LoVo (cell line): Measurements from ENCODE around the gene CDKN2AIPNL.

Experiments used
- DNase-seq: peaks from one replicate; pipeline ENCODE4 v3.0.0-alpha.2; 2016; ENCODE audit warnings: low spot score

Gene CDKN2AIPNL, protein sequence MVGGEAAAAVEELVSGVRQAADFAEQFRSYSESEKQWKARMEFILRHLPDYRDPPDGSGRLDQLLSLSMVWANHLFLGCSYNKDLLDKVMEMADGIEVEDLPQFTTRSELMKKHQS

DNA sequence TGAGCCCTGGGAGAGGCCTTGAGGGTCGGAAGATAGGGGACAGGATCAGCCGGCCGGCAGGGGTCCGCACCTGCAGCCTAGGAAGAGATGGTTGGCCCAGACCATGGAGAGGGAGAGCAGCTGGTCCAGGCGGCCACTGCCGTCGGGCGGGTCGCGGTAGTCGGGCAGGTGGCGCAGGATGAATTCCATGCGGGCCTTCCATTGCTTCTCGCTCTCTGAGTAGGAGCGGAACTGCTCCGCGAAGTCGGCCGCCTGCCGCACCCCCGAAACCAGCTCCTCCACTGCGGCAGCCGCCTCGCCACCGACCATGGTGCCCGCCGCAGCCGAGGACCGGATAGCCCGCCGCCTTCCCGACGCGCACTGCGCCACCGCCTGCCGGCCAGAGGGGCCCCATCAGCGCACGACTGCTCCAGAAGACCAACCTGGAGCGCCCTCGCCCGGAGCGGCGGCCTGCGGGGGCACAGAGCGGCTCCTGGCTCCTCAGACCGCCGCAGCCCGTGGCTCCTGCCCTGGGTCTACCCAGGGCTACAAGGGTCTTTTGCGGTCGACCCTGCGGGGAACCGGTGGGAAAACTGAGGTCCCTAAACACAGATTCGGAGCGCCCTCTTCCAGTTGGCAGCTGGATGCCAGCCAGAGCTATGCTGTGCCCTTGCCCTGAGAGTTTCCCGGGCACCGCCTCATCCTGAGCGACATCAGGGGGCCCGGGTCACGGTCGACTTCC is at the start of gene CDKN2AIPNL:
TSS of gene CDKN2AIPNL (minus strand) at position 336 of the 721 bp plus-strand sequence. CDS start at position 309, 27 bp downstream.
- DNase-seq: peak; percentile 94

DNA sequence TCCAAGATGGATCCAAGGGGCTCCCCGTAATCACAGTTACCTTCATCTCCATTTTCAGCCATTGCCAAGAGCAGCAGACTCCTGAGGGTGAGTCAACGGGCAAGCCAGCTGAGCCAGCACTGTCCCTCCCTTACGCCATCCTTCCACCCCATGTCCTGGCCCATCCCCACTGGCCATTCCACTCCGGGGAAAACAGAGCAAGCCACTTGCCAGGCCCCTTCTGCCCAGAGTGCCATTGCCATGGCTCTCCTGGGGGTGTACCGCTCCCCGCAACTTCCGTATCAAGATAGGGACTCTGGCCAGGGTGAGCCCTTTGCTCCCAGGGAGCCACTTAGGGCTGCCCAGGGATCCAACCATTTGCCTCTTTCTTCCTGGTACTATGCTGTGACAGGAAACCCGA is 48.9 kb upstream of the CDKN2AIPNL start:
- no peak for DNase-seq

DNA sequence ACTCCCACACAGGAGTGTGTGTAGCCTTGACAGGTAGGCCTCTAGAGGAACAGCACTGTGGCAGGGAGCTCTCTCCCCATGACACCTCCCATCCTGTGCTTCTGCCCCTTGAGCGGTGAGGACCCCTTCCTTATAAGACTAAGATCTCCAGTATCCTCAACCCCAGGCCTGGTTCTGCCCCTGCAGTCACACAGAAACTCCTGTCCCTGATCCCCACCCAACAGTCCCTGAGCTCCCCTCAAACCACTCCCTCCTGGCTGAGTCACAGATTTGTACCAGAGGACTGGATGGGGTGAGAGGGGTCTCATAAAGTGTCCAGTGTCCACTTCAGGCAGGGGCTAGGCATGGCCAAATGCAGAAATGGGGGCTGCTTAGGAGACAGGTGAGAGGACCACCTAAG is 47.8 kb upstream of the CDKN2AIPNL start:
- DNase-seq: no peak

DNA sequence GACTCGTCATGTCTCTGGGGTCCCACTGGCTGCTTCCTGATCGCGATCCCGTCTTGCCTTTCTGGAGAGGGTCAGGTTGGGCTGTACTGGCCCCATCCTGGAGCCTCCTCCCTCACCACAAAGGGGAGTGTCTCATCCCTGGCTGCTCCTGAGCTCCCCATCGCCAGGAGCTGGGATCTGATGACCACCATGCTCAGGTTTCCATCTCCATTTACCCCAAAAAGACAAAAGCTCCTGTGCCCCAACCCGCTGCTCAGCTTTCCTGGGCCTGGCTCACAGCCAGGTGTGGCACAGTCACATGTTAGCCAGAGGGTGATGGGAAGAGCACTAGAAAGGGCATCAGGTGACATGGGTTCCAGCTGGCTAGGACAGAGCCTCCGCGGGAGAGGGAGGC is 47.3 kb upstream of the CDKN2AIPNL start:
- no peak for DNase-seq

GRCh38 chr5:134458234-134459009 is 46.7 kb upstream of the CDKN2AIPNL start:
- no peak for DNase-seq

- no peak for DNase-seq
Observed at GRCh38 chr5:134457801-134458200, 46.1 kb upstream of the CDKN2AIPNL start.

DNA sequence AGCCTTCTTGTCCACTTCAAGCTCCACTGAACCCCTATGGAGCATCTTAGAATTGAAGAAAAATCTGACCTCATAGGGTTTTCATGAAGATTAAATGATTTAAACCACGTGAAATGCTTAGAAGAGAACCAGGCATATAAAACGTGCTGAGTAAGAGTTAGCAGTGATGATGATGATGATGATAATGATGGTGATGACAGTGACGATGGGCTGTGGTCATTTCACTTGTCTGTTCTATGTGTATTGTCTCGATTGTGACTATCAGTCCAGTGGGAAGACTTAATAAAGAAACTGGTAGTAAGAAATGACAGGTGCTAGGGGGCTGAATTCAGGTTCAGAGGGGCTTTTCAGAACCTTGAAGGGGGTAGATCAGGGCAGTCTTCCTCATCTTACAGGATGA is 45.1 kb upstream of the CDKN2AIPNL start:
- DNase-seq: no peak

- no peak for DNase-seq
Observed at GRCh38 chr5:134455466-134455865, 43.8 kb upstream of the CDKN2AIPNL start.

- DNase-seq: no peak
Observed at GRCh38 chr5:134453016-134453415, 41.3 kb upstream of the CDKN2AIPNL start.

GRCh38 chr5:134451936-134452505 is 40.3 kb upstream of the CDKN2AIPNL start:
- DNase-seq: peak; percentile 48

GRCh38 chr5:134451225-134451935 is 39.7 kb upstream of the CDKN2AIPNL start:
- no peak for DNase-seq

DNA sequence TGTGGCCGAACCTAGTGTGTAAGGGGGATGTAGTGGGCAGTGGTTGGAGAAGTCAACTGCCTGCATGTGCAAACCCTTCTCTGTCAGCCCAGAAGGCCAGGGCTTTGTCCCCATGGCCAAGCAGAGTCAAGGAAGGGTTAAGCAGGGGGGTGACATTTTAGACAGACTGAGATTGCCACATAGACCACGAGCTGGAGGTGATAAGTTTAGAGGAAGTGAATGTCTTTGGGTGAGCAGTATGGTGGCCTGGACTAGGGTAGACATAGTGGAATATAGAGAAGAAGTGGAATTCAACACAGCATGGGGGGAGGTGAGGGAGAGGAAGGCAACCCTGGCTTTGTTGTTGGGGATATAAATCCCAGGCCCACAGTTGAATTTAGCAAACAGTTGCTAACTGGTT is 38.7 kb upstream of the CDKN2AIPNL start:
- DNase-seq: no peak

DNA sequence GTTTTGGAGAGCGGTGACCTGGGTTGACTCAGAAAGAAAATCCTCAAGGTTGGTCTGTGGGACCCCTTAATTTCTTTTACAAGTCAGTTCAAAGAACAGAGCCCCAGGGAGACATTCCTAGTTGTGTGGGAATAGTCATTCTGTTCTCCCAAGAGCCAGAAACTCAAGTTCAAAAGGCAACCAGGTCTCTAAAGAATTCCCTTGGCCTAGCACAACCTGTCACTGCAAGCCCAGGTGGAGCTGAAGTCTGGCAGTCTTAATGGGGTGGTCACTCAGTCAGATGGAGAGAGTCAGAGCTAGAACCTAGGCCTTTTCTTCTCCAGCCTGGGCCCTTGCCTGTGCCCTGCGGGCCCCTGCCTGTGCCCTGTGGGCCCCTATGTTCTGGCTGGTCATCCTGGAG is 37.5 kb upstream of the CDKN2AIPNL start:
- DNase-seq: no peak

DNA sequence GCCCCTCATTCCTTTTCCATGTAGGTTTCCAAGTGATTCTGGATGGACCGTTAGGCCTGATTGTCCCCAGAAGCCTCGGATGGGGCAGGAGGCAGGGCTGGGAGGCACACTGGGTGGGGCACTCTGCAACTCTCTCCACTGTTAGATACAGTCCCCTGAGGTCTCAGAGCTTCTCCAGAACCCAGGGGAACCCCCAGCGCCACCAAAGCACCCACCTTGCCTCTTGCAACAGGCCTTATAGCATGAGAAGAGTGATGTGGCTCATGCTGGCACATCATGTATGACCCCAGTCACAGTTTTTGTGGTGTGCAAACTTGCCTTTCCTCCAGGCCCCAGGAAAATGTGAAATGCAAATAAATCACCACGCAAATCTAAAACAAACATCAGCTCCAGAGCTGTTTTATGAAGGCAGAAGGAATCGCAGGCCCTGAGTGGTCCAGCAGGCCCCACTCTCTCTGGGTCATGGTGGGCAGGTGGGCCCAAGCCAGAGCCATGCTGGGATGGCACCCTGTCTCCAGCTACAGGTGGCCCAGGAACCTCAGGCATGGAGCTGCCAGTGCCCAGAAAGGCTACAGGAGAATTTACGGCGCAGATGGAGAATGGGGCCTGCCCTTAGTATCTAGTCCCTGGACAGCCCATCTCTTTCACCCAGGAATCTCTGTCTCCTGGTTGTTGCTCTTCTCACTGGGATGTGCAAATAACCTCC is 36.3 kb upstream of the CDKN2AIPNL start:
- DNase-seq: no peak

DNA sequence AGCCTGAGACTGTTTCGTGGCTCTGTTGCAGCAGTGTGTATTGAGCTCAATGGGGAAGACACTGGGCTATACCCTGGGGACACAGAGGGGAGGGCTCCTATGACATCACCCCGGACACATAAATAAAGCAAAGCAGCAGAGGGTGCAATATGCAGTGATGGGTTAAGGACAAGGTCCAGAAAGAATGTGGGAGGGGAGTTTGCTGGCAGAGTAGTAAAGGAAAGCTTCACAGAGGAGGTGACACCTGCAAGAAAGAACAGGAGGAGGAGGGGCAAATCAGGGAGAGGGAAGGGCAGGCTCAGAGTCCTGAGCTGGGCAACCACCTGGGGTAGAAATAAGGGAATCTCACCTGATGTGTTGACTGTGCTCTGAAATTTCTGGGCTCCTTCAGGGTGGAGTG is 35.3 kb upstream of the CDKN2AIPNL start:
- no peak for DNase-seq

GRCh38 chr5:134445856-134446818 is 34.5 kb upstream of the CDKN2AIPNL start:
- no peak for DNase-seq

GRCh38 chr5:134444941-134445471 is 33.3 kb upstream of the CDKN2AIPNL start:
- no peak for DNase-seq

GRCh38 chr5:134440201-134440755 is 28.6 kb upstream of the CDKN2AIPNL start:
- DNase-seq: no peak

DNA sequence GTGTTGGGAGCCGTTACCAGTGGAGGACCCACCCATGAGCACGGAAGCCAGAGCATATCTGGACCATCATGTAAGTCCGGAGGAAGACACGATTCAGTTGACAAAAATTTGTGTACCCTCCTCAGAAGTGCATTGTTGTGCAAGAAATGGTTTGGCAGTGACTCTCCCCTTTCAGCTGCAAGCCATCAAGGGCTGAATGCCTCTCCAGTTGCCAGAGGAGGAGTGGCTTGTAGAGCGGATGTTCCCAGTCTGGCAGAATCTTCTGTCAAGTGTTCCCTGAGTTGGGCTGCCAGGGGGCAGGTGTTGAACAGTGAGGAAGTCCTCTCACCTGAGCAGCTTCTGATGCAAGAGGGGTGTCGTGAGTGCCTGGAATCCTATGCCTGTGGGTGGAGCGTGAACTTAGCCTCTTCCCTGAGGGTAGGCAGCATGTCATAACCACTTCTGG is 27.6 kb upstream of the CDKN2AIPNL start:
- peak; percentile 51 for DNase-seq

GRCh38 chr5:134438721-134439123 is 27.0 kb upstream of the CDKN2AIPNL start:
- DNase-seq: no peak
